H1 (cell line): Measurements from ENCODE around the gene CAMKMT. TPM values are rescaled to one million over a fixed set of nuclear protein-coding genes. Genes with fewer than 3 reads are reported as not detected.

Experiments
- CTCF ChIA-PET: fragments of 300-600 bp; sonication (Branson Sonifier 250); formaldehyde crosslinking; loops from one replicate; lab custom pipeline; 2021; ENCODE audit not compliant: partially characterized antibody; lab: Charles Lee
- POLR2A ChIA-PET: fragments of 300-600 bp; sonication (Branson Sonifier 250); formaldehyde crosslinking; loops from one replicate; lab custom pipeline; 2021; ENCODE audit warnings: inconsistent platforms; ENCODE audit not compliant: partially characterized antibody; lab: Charles Lee
- DNase-seq, 2 experiments: peaks; one replicate each; pipeline versions ENCODE4 v3.0.0 to v3.0.0-alpha.2; 2010 to 2022; ENCODE audit warnings: low spot score in 2 of 2, low read depth in 1 of 2, mixed read lengths in 1 of 2
- FAIRE-seq: peaks from 2 replicates; lab custom pipeline; 2011; peaks lifted over from hg19 to GRCh38; lab: Jason Lieb, UNC
- H2AFZ ChIP-seq: 2 replicates; pipeline ENCODE4 v1.8.1; 2012; ENCODE audit warnings: low read length, inconsistent platforms
- H2AK5ac ChIP-seq: 2 replicates; pipeline ENCODE4 v1.6.1; 2013; ENCODE audit warnings: low read depth, low read length
- H2BK120ac ChIP-seq: replicated peaks from 2 replicates; pipeline ENCODE3; 2013; ENCODE audit warnings: low read depth, low read length, inconsistent platforms
- H2BK12ac ChIP-seq: 2 replicates; pipeline ENCODE4 v1.6.1; 2013; ENCODE audit warnings: low read depth, low read length
- H2BK15ac ChIP-seq: 2 replicates; pipeline ENCODE4 v1.6.1; 2013; ENCODE audit warnings: low read length
- H2BK20ac ChIP-seq: 2 replicates; pipeline ENCODE4 v1.6.1; 2013; ENCODE audit warnings: low read length
- H2BK5ac ChIP-seq: 2 replicates; pipeline ENCODE4 v1.6.1; 2013; ENCODE audit warnings: low read depth, low read length
- H3K14ac ChIP-seq: 2 replicates; pipeline ENCODE4 v1.6.1; 2013; ENCODE audit warnings: inconsistent platforms; ENCODE audit not compliant: insufficient read length
- H3K18ac ChIP-seq: 2 replicates; pipeline ENCODE4 v1.6.1; 2013; ENCODE audit warnings: low read length; ENCODE audit errors: extremely low read depth
- H3K23ac ChIP-seq: 2 replicates; pipeline ENCODE4 v1.6.1; 2013; ENCODE audit warnings: inconsistent platforms; ENCODE audit not compliant: insufficient read length
- H3K23me2 ChIP-seq: 2 replicates; pipeline ENCODE4 v1.6.1; 2013; ENCODE audit warnings: low read depth, low read length
- H3K27ac ChIP-seq: 2 replicates; pipeline ENCODE4 v1.6.1; 2011; ENCODE audit warnings: low read depth, low read length, inconsistent platforms
- H3K27me3 ChIP-seq, 4 experiments: replicated peaks in 1 of 4; 1 replicate in 1 of 4; 2 replicates in 3 of 4; pipeline versions ENCODE4 v1.6.1 to v1.8.1; 2011 to 2013; ENCODE audit warnings: low read length in 3 of 4, mild to moderate bottlenecking in 3 of 4, inconsistent platforms in 2 of 4, mixed read lengths in 2 of 4, moderate library complexity in 1 of 4; ENCODE audit not compliant: control insufficient read depth in 3 of 4, insufficient read depth in 3 of 4; ENCODE audit errors: extremely low read depth in 1 of 4
- H3K36me3 ChIP-seq, 4 experiments: 2 replicates each; pipeline versions ENCODE4 v1.6.1 to v1.8.1; 2011 to 2013; ENCODE audit warnings: mild to moderate bottlenecking in 4 of 4, low read length in 3 of 4, moderate library complexity in 2 of 4, control low read depth in 1 of 4, inconsistent platforms in 1 of 4; ENCODE audit not compliant: insufficient read depth in 4 of 4, control insufficient read depth in 2 of 4
- H3K4ac ChIP-seq: replicated peaks from 2 replicates; pipeline ENCODE3; 2013; ENCODE audit warnings: low read length, low read depth, mixed read lengths, inconsistent platforms; ENCODE audit not compliant: insufficient read length
- H3K4me1 ChIP-seq, 4 experiments: replicated peaks in 1 of 4; 1 replicate in 1 of 4; 2 replicates in 3 of 4; pipeline versions ENCODE4 v1.6.1 to v1.8.1; 2011 to 2013; ENCODE audit warnings: low read length in 3 of 4, inconsistent platforms in 2 of 4, mixed read lengths in 1 of 4; ENCODE audit not compliant: insufficient read depth in 4 of 4, control insufficient read depth in 3 of 4
- H3K4me2 ChIP-seq, 2 experiments: 2 replicates each; pipeline versions ENCODE4 v1.6.1 to v1.8.1; 2011 to 2013; ENCODE audit warnings: low read depth in 2 of 2, low read length in 2 of 2, control low read depth in 1 of 2, inconsistent platforms in 1 of 2, mild to moderate bottlenecking in 1 of 2; ENCODE audit not compliant: insufficient read depth in 1 of 2
- H3K4me3 ChIP-seq, 4 experiments: fragments of 200-600, 300-600 bp in 1 of 4; sonication (generic), shearing (Covaris generic), sonication (Bioruptor Twin) in 1 of 4; 2 replicates each; pipeline versions ENCODE4 v1.5.1 to v1.8.1; 2011 to 2016; ENCODE audit warnings: low read length in 4 of 4, low read depth in 3 of 4, control low read depth in 2 of 4, inconsistent platforms in 2 of 4, mild to moderate bottlenecking in 2 of 4, mixed read lengths in 1 of 4, moderate library complexity in 1 of 4; ENCODE audit not compliant: insufficient read depth in 2 of 4; ENCODE audit errors: extremely low read depth in 1 of 4
- H3K56ac ChIP-seq: replicated peaks from 2 replicates; pipeline ENCODE3; 2013; ENCODE audit warnings: low read depth, mild to moderate bottlenecking, mixed read lengths, low read length, inconsistent platforms; ENCODE audit not compliant: insufficient read length
- H3K79me1 ChIP-seq: 2 replicates; pipeline ENCODE4 v1.6.1; 2013; ENCODE audit warnings: low read depth, low read length, control low read depth
- H3K79me2 ChIP-seq, 2 experiments: 2 replicates each; pipeline versions ENCODE4 v1.6.1 to v1.8.1; 2012 to 2013; ENCODE audit warnings: low read length in 2 of 2, mild to moderate bottlenecking in 2 of 2, inconsistent platforms in 1 of 2; ENCODE audit not compliant: insufficient read depth in 2 of 2, control insufficient read depth in 1 of 2
- H3K9ac ChIP-seq, 4 experiments: replicated peaks in 1 of 4; 1 replicate in 1 of 4; 2 replicates in 3 of 4; pipeline versions ENCODE4 v1.6.1 to v1.8.1; 2011 to 2013; ENCODE audit warnings: low read depth in 3 of 4, low read length in 3 of 4, control low read depth in 2 of 4, mild to moderate bottlenecking in 2 of 4, moderate library complexity in 2 of 4, inconsistent platforms in 1 of 4; ENCODE audit errors: extremely low read depth in 1 of 4
- H3K9me3 ChIP-seq, 2 experiments: 2 replicates each; pipeline versions ENCODE4 v1.6.1 to v1.8.1; 2012 to 2013; ENCODE audit warnings: mild to moderate bottlenecking in 2 of 2, moderate library complexity in 2 of 2, control low read depth in 1 of 2, inconsistent platforms in 1 of 2, low read depth in 1 of 2, low read length in 1 of 2, mixed read lengths in 1 of 2; ENCODE audit not compliant: insufficient read depth in 2 of 2
- H4K20me1 ChIP-seq, 2 experiments: replicated peaks in 1 of 2; 2 replicates each; pipeline versions ENCODE3 to v1.8.1; 2011 to 2013; ENCODE audit warnings: inconsistent platforms in 2 of 2, low read length in 2 of 2, mild to moderate bottlenecking in 1 of 2; ENCODE audit not compliant: insufficient read depth in 2 of 2, control insufficient read depth in 1 of 2
- H4K5ac ChIP-seq: 2 replicates; pipeline ENCODE4 v1.6.1; 2013; ENCODE audit warnings: low read length, low read depth, mixed read lengths, inconsistent platforms; ENCODE audit not compliant: insufficient read length
- H4K8ac ChIP-seq: 2 replicates; pipeline ENCODE4 v1.8.0; 2013; ENCODE audit warnings: mild to moderate bottlenecking, moderate library complexity, low read length, inconsistent platforms; ENCODE audit not compliant: insufficient read depth; ENCODE audit errors: extremely low read depth
- H4K91ac ChIP-seq: replicated peaks from 2 replicates; pipeline ENCODE3; 2013; ENCODE audit warnings: low read length, mixed read lengths, inconsistent platforms; ENCODE audit not compliant: insufficient read length
- USF2 ChIP-seq: IDR thresholded peaks from 2 replicates; pipeline ENCODE4 v1.6.1; 2011; ENCODE audit warnings: low read length, improper control_type of control experiment
- WGBS, 2 experiments: shearing (Covaris generic) in 1 of 2; methylation state at CpG; one replicate each; pipeline versions ENCODE4 v1.1.6 to v1.1.7; 2013 to 2015; ENCODE audit warnings: low lambda C conversion rate in 2 of 2, mixed read lengths in 2 of 2, inconsistent platforms in 1 of 2, low coverage in 1 of 2, missing lambda C conversion rate in 1 of 2; ENCODE audit not compliant: insufficient replicate concordance in 2 of 2, insufficient coverage in 1 of 2, insufficient read length in 1 of 2; ENCODE audit errors: extremely low coverage in 1 of 2, missing lambda C conversion rate in 1 of 2; 5-methylcytosine and 5-hydroxymethylcytosine counted together
- polyA plus RNA-seq, 7 experiments: library from polyadenylated mRNA; depleted of rRNA in 3 of 7; stranded (reverse) in 5 of 7; unstranded in 2 of 7; fragments of >200 nt in 5 of 7; fragments of 200-250 nt in 2 of 7; gene quantifications; 1 replicate in 5 of 7; 2 replicates in 1 of 7; 4 replicates in 1 of 7; pipeline versions ENCODE4 v1.2.1 to v1.2.3, GENCODE V29; 2011 to 2013; ENCODE audit warnings: missing spikeins in 2 of 7, mixed read lengths in 2 of 7
- total RNA-seq: library from RNA; stranded (reverse); fragmentation: NEBNext Ultra II Directional; extraction: Animal tissue kit (Norgen Biotek cat#: 25700); gene quantifications from 2 replicates; pipeline ENCODE4 v1.2.1, GENCODE V29; 2021

CAMKMT gene
- total and polyA plus RNA-seq, 2 of the 8 experiments (the other 6 are each of a cell fraction or from before 2014, with no cell fraction given), result 14.7 to 22.4 TPM

DNA sequence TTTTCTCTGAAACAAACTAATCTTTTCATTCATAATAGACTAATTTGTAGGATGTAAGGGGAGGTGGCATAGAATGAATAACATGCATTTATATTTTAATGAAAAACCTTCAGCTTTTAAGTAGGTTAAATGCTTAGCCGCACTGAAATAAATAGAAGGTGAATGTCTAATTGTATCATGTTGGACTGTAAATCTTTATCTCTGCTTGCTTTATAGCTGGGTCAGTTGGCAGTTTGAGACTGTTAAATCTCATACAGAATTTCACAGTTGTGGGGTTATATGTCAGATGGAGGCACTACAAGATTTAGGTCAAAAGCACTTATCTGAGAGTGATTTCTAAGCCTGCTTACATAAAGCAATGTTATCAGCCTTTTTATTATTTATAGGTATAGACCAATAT lies 405.0 kb downstream of the CAMKMT start:
- Histone ChIP-seq H3K9me3 (no peaks in the 10 kb centered on the region), H3K27me3 (peaks cover 0 to 17% (median 14%) of the 10 kb centered on the region in 4 experiments; a peak in 3 of 7 replicates), H3K23me2 (peaks cover 4% of the 10 kb centered on the region), H3K4ac (no peak overlapping the region), H2BK15ac (no peak overlapping the region), H3K79me1 (no peaks in the 10 kb centered on the region), H2AFZ (no peak overlapping the region), H2BK12ac (no peak overlapping the region), H3K18ac (no peak overlapping the region), H2BK20ac (no peak overlapping the region), H3K9ac (no peak overlapping the region), H3K4me3 (no peak overlapping the region), H3K4me2 (no peak overlapping the region), H4K91ac (no peak overlapping the region), H4K8ac (no peak overlapping the region), H3K23ac (no peak overlapping the region), H4K5ac (no peak overlapping the region), H3K27ac (no peak overlapping the region), H2BK120ac (no peak overlapping the region), H3K79me2 (no peaks in the 10 kb centered on the region), H2AK5ac (no peak overlapping the region), H3K36me3 (no peaks in the 10 kb centered on the region), H4K20me1 (no peaks in the 10 kb centered on the region), H3K14ac (no peak overlapping the region), H2BK5ac (no peak overlapping the region), H3K4me1 (peaks cover 5 to 12% (median 10%) of the 10 kb centered on the region in 4 experiments; a peak in 5 of 7 replicates), H3K56ac (no peak overlapping the region)
- DNase-seq (no peak), FAIRE-seq (no peak)
- CTCF ChIA-PET, result interaction anchor here (1.2 to 5.1 kb wide), 5 partner anchors 10 to 206 kb away, joined by 3 to 25 read pairs (median 6); no protein-coding TSS in a partner anchor
- POLR2A ChIA-PET, result no interaction called here
- WGBS, 2 experiments, result 92% methylated on average over 1 of the region's 1 CpG; no CpG with 5 or more reads in 1 of the 2 experiments
- TF ChIP-seq USF2, result no peak
